ENCODE data around the gene EGFLAM.

Gene EGFLAM

DNA sequence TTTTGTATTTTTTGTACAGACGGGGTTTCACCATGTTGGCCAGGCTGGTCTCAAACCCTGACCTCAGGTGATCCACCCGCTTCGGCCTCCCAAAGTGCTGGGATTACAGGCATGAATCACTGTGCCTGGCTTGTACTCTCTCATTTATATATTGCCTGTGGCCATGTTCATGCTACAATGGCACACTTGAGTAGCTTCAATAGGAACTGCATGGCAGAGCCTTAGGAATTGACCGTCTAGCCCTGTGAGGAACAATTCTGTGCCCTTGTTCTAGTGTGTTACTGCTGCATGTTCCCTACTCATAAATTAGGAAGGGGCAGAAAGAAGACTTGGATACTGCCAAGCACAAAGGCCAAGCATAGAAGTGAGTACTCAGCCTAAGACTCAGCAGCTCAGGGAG is 193.8 kb downstream of the EGFLAM start:
- no peak for FAIRE-seq

DNA sequence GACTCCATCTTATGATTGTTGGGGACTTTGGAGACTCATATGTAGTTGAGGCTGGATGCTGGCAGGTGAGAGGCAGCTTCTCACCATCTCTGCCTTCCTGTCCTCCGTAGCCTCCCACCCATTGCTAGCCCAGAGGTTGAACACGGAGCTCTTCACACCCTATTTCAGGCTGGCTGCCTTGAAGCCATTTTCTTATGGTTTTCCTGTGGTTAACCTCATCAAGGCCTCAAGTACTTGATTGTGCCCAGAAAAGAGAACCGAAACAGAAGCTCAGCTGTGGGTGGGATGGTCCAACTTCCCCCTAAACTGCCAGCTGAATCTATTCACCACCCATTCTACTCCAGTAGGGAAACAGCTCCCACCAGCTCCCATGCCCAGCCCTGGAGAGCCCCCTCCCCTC is 195.1 kb downstream of the EGFLAM start:
- no peak for FAIRE-seq

DNA sequence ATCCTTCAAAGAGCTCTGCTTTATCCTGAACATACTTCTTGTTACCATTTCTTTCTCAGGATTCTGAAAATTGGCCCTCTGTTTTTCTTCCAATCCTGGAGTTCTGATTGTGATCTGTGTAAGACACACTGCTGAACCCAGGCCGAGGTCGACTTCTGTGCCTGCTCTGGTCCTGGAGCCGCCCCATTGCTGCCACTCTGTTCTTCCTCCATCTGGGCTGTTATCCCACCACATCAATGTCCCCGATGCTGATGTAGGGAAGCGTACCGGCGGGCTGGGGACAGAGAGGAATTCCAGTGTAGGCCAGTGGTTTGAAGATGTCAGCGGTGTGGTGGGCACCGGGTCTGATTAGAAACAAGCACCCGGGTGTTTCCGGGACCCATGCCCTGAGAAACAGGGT is 195.6 kb downstream of the EGFLAM start:
- no peak for FAIRE-seq

DNA sequence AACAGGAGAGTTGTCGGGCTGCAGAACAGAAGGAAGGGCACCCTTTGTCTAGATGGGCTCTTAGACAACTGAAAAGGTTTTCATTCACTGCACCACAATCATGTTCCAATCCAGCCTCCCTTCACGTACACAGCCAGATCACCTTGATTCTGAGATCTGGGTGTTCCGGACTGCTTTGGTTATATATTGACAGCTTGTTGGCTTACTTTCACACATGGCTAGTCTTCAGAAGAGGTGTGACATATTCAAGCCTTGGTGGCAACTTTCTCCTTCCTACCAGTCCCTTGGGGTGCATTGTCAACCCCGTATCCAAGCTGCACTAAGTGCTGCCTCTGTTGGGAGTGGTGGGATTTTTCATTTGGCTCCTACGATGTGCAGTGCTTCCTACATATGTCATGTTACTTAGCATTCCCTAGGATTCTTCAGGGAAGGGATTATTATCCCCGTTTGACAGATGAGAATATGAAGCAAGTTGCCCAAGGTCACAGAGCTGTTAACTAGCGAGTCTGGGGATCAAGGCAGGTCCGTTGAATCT is 197.5 kb downstream of the EGFLAM start:
- no peak for FAIRE-seq

DNA sequence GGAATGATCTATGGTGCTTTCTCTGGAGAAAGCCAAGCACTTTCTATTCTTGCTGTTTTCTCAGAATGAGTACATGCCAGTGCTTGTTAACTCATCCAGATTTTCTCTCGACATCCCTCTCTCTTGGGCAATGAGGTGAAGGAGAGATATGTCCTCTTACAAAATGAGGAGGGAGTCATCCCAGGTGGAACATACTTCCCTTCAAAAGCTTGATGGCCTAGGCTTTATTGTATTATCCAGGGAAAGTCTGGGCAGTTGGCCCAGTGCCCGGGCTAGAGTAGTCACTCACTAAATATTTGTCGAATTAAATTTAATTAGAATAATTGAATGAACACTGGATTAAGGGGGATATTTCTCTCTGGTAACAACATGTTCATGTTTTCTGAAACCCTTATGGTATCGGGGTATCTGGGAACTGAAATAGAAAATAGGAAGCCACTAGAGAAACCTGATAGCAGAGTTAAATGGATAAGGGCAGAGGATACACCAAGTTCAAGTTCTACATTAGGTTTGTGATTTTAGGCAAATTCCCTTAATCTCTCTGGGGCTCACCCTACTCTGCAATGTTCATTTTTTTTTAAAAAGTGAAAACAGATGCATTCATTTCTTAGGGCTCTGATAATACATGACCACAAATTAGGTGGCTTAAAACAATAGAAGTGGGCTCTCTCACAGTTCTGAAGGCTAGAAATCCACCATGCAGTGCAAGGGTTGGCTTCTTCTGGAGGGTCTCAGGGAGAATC is 198.5 kb downstream of the EGFLAM start:
- FAIRE-seq, result no peak

DNA sequence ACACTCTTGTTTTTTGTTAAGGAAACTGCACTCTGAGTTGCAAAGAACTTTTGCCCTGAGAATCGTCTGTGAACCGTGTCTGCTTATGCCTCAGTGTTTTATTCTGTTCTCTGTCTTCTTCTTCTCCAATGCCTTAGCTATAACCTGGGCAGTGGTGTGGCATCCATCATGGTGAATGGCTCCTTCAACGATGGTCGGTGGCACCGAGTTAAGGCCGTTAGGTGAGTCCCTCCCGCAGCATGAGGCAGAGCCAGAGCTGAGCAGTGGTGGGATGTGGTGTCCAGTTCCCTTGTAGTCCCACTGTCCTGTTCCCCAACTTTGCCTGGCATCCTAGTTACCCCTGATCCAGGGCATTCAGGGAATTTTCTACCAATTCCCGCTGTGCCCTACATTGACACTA is 199.8 kb downstream of the EGFLAM start:
- FAIRE-seq, result no peak

DNA sequence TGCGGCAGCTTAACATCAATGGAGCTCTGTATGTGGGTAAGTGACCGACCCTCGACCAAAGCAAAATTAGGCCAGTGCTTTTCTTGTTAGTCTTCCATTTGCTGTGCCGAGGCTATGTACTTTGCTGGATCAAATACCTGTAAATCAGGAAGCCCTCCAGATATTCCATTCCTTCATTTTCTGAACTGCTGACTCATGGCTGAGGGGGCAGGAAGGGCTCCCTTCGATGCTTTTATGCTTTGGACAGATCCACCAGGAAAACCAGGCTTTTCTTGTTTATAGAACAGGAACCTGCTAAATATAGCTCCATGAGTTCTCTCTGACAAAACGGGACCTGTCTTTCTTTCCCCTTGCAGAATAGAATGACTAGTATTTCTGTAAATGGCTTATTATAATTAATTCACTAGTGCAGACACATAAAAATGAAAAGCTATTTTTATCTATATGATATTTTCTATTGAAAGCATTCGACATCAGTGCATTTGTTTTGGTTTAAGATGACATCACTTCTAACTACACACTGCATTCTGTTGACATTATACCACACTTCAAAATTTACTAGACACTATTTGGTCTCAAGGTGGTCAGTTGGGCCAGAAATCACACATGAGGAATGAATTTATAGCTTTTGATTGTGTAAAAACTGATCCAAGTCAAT is 204.7 kb downstream of the EGFLAM start:
- no peak for FAIRE-seq

DNA sequence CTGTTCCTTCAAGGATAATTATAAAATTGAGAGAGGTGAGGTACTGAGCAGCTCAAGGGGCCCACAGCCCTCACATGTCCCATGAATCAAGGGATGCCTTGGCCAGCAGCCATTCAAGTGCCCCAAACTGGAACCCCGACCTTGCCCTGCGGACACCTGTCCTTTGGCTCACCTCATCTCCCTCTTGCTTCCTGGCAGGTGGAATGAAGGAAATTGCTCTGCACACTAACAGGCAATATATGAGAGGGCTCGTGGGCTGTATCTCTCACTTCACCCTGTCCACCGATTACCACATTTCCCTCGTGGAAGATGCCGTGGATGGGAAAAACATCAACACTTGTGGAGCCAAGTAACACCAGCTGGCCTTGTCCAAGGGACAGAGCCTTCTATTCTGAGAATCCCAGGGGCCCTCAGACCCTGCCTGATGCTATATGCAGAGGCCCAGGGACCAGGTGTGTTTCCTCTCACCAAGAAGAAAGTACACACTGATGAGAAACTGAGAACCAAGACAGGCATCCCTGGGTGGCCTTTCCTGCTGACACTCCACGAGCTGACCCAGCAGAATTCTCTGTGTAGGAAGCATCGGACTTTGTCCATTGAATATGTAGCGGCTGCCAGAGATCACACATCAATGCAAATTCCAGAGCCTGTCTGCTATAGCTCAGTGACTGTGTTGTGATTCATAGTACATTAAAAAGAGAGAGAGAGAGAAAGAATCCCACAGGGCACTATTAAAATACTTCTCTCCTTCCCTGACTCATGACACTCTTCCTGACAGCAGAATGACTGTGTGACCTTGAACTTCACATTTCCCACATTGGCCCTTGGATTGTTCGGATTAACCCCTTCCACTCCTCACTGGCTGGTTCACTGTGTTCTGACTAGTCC is 205.5 kb downstream of the EGFLAM start:
- no peak for FAIRE-seq

DNA sequence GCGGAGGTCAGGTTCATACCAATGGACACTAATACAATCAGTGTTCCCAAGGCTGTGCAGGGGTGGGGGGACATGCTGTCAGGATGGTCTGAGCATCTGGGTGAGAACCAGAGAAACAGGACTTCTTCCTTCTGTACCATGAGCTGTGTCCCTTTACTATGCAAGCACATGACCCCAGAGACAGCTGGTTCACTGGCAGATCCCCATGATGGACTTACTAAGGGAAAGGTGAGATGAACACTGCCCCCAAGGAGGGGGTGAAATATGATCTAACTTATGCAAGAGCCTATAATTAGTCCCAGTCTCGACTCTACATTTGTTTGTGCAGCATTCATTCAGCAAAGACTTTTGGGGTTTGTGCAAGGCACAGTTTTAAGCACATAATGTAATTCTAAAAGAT is 206.7 kb downstream of the EGFLAM start:
- FAIRE-seq, result no peak

DNA sequence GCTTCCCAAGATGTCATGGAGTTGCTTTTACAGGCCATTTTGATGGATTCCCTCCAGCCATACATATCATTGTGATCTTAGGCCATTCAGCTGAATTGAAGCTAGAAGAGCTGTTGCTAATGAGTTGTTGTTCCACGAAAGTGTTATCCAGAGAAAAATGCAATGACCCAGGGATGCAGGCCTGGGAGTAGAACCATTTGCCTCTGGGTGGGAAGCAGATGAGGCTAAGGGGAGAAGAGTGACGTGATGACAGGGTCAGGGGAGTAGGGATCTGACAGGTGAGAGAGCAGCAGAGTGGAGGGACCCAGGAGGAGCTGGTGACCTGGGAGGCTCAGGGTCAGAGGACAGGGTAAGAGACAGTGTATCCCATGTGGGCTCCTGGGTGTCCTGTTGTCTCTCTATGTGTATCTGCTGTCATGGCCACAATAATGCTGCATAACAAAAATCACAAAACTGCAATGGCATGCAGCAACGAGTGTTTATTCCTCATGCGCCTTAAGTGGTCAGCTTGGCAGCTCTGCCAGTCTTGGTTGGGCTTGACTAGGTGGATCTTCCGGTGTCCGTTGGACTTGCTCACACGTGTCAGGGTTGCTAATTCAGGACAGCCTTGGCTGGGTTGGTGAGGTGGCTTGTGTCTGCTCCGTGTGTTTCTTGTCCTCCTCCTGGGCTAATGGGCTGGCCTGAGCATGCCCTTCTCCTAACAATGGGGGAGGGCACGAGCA is 207.5 kb downstream of the EGFLAM start:
- FAIRE-seq, result no peak

DNA sequence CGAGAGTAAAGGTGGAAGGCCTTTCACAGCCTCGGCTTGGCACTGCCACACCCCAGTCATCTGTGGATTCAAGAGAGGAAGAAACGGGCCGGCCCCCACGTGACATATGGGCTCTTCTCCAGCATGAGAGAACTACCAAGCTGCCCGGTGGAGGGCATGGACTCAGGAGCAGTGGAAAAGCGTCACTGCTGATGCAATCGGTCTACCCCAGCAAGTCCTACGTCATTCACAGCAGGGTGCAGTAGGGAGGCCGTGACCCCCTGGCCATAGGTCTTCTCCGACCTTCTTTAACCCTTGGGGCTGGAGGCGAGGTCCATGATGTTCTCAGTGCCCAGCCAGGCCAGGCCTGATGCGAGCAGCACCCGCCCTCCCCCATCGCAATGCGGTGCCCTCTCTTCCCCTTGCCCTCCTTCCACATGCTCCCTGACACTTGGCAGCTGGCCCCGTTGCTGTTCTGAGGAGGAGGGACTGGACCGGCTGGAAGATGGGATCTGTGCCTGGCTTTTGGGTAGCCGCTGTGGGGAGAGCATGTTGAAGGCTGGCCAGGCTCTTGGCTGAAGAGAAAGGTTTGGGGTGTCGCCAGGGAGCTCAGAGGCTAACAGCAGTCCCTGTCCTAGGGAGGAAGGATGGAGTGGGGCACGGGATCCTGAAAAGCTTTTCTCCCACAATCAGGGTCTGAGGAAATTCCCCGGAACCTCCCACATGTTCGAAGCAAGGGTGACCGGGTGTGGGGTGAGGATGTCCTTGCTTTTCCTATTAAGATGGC is 208.2 kb downstream of the EGFLAM start:
- no peak for FAIRE-seq

DNA sequence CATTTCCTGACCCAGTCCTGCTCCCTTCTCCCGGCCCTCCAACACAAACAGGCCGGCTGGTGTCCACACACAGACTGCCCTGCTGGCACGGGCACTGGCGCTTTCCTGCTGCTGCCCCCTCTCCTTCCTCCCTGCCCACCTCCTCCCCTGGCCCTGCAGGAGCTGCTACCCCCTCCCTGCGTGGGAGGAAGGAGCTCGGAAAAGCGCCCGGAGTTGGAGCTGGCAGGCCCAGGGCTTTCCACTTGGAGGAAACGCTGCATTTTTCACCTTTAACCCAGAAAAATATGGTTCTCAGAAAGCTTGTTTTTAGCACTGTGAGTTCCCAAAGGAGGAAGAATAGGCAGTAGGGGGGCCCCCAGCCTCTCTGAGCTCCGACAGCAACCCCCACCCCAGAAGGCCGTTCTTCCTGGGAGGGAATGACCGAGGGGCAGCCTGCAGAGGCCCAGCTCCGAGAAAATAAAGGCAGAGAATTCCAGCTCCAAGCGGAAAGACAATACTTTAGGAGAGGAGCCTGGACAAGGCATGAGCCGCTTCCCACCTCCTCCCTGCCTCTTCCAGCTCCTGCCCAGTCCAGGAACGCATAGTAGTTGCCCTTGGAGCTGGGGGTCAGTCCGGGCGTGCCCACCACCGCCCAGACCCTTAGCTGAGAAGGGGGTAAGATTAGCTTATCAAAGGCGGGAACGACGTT is 209.1 kb downstream of the EGFLAM start:
- no peak for FAIRE-seq

DNA sequence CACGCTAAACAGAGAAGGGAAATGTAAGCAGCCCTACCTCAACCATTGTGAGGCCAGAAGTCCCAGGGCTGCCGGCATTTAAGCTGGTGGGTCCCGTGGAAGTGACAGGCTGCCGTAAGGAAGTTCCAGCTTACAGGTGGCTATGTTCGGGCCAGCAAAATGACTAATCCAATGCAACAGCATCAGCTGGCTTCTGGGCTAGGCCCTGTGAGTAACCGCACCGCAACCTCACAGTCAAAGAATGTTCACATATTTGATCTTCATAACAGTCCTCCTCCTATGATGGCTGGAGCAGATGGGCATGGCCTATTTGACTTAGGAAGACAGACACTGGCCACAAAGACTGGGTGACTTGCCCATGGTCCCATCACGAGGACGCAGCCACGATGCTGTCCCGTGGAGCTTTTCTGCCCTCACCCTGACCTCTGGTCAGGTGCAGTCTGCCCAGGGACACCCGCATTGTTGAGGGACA is 209.9 kb downstream of the EGFLAM start:
- FAIRE-seq, result no peak

DNA sequence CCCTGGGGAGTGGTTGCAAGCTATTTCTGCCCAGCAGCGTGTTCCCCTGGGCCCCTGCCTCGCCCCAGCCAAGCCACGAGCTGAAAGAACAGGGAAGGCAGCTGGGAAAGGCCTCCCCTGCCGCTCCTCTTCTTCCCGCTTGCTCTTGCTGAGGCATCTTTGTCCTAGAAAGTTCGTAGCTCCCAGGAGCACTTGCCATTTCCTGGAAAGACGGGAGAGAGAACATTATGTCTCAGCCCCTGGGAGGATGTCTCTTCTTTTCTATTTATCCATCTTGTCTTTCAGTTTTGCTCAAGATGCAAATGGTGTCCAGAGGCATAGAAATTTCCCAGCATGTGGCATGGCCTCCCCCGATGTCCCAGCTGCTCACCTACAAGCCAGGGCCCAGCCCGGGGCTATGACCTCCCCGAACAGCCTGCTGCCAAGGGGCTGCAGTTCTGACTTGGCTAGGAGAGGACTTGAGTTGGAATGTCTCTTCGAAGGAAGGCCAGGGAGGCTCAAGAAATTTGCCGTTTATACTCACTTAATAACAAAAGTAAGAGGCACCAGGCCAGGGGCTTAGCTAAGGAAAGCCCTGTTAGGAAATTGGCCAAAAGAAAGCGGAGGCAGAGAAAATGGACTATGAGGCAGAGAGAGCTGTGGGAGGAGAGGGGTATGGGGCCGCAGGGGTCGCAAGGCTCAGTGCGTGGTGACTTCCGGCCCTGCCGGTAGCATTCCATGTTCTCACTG is 210.8 kb downstream of the EGFLAM start:
- no peak for FAIRE-seq

DNA sequence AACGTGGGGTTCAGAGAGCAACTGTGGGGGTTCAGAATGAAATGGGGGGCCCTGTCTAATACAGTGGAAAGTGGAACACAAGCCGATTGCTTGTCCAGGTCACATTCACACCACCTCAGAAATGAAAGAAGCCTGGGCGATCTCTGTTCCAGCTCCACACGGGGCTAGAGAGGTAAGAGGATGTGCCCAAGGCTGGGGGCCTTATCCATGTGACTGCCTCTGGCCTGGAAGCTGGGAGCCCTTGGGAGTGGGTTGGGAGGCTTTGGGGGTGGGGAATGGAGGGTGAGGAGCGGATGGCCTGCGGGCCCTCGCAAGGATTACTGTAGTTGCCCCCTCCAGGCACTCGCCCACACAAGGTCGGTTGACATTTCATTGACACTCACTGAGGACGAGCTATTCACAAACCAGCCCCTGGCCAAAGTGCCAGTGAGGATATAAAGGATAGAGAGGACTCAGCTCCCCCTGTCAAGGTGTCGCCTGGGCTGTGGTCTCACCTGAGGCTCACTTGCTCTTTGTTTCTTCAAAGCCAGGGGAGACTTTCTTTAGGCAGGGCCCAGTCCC is 211.4 kb downstream of the EGFLAM start:
- no peak for FAIRE-seq

DNA sequence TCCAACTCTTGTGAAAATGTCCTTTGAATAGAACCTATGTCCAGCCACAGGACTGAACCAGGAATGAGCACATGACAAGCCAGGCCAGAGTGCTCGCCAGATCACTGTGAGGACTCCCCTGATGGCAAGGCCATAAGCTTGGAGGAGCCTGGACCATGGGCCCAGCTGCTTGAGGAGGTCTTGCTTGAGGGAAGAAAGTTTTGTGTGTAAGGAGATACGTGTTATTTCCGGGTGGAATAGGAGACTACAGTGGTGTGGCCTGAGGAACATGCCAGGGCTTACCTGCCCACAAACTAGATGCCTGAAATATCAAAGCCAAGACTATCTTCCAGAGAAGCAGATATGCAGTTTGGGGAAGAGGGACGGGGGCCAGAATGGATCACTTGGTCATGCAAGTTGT is 213.3 kb downstream of the EGFLAM start:
- no peak for FAIRE-seq

DNA sequence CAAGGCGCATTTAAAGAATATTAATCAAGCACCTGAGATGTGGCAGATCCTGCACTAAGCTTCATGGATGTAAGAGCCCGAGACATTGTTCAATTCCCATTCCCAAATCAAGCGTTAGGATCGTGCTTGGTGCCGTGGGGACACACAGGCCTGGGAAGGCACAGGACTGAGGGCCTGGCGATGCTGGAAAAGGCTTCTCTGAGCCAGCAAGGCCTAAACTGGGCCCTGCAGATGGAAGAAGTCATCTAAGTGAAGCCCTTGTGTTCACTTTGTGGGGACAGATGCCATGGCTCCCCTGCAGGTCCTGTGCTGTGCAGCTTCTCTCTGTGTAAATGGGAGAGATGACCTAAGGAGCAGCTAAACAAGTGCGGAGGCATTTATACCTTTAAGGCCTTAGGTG is 214.2 kb downstream of the EGFLAM start:
- no peak for FAIRE-seq

DNA sequence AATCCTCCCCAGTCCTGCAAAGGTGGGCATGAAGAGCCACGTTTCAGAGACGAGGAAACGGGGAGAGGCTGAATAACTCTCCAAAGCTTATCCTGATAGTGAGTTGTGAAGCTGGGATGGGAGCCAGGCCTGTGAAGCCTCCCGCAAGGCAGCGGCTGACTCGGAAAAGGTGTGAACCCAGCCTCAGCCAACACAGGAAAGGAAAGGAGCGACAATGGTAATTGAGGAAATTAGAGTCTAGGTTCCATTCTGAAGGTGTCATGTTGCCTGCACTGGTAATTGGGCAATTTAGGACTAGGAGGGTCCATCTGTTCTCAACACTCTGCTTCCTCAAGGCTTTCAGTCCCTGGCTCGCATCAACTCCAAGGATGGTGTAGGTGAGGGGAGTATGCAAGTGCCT is 214.6 kb downstream of the EGFLAM start:
- no peak for FAIRE-seq

DNA sequence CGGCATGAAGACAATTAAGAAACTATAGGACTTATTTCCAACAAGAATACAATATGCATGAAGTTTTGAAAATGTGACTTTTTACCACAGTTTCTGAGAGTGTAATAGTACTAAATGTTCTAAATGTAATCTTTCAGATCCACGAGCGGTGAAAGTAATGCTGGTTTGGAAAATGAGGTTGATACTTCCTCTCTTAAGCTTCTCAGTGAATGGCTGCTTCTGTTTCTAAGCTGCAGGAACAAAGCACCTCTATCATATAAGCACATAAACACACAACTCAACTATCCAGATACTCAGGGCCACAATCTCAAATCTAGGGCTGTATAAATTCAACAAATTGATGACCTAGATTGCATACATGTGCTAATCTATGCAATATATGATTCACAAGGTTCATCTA is 219.8 kb downstream of the EGFLAM start:
- FAIRE-seq, result no peak

DNA sequence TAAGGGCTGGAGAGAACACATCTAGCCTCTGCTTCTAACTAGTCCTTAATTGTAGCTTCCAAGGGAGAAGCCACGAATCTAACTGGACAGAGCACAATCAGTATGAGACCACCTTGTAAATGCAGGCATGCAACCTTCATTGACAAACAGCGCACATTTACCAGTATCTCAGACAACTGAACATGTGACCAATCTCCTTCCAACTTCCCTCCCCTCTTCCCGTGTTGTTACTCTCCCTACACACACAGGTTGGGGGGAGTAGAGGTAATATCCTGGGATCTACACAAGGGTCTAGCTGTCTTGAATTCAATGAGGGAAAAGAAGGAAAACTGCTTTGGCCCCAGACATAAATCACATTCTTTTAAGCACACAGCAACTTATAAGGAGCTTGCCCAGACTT is 220.5 kb downstream of the EGFLAM start:
- no peak for FAIRE-seq
